T-helper 2 cell treated with Interferon-gamma antibody and Interleukin-4, amounts not matched to agents 5 μg/mL and 100 μg/mL, for 36 hours (primary cell): ENCODE results near the gene SH3GL3.
A peak's percentile ranks its signal among the peaks of the same experiment; 100 is the strongest.

Experiments used
- DNase-seq: peaks from one replicate; pipeline ENCODE4 v3.0.0; 2021; ENCODE audit warnings: low spot score
- H3K27ac Mint-ChIP-seq: one replicate; pipeline ENCODE4 v1.8.0; 2021; ENCODE audit warnings: mild to moderate bottlenecking, mixed read lengths
- H3K27me3 Mint-ChIP-seq: one replicate; pipeline ENCODE4 v1.8.0; 2021; ENCODE audit warnings: low read depth, mixed read lengths
- H3K36me3 Mint-ChIP-seq: one replicate; pipeline ENCODE4 v1.8.0; 2021; ENCODE audit warnings: low read depth, mixed read lengths
- H3K4me1 Mint-ChIP-seq: one replicate; pipeline ENCODE4 v1.8.0; 2021; ENCODE audit warnings: low read depth, mixed read lengths
- H3K4me3 Mint-ChIP-seq: one replicate; pipeline ENCODE4 v1.8.0; 2022; ENCODE audit warnings: mild to moderate bottlenecking, moderate library complexity, mixed read lengths
- H3K9me3 Mint-ChIP-seq: one replicate; pipeline ENCODE4 v1.8.0; 2021; ENCODE audit warnings: mixed read lengths

Gene SH3GL3

GRCh38 chr15:83446904-83447709 is at the start of gene SH3GL3:
Gene SH3GL3 (plus strand): TSS chr15:83447341. CDS start chr15:83447534, 193 bp downstream.
- Mint-ChIP-seq H3K27me3 (peaks cover 42% of the 10 kb centered on the region), H3K27ac (no peak within 1 kb of the TSS), H3K4me3 (peak within 1 kb of the TSS; percentile 73), H3K9me3 (peaks cover 3% of the 10 kb centered on the region), H3K36me3 (no peaks in the 10 kb centered on the region), H3K4me1 (peaks cover 9% of the 10 kb centered on the region)
- DNase-seq, result peak; percentile 73

GRCh38 chr15:83398626-83399025 is 48.5 kb upstream of the SH3GL3 start:
- Mint-ChIP-seq H3K4me3 (no peak overlapping the region), H3K27ac (no peak overlapping the region), H3K9me3 (no peaks in the 10 kb centered on the region), H3K4me1 (no peaks in the 10 kb centered on the region), H3K36me3 (no peaks in the 10 kb centered on the region), H3K27me3 (no peaks in the 10 kb centered on the region)
- no peak for DNase-seq

GRCh38 chr15:83404121-83404520 is 43.0 kb upstream of the SH3GL3 start:
- no peak overlapping the region for H3K27ac Mint-ChIP-seq
- no peaks in the 10 kb centered on the region for H3K36me3 Mint-ChIP-seq
- H3K4me1 Mint-ChIP-seq, result no peaks in the 10 kb centered on the region
- H3K4me3 Mint-ChIP-seq, result no peak overlapping the region
- H3K27me3 Mint-ChIP-seq, result peaks cover 2% of the 10 kb centered on the region
- DNase-seq, result no peak
- no peaks in the 10 kb centered on the region for H3K9me3 Mint-ChIP-seq

GRCh38 chr15:83410532-83410931 is 36.6 kb upstream of the SH3GL3 start:
- Mint-ChIP-seq H3K4me1 (no peaks in the 10 kb centered on the region), H3K27ac (no peak overlapping the region), H3K27me3 (no peaks in the 10 kb centered on the region)

GRCh38 chr15:83413054-83413719 is 34.0 kb upstream of the SH3GL3 start:
- Mint-ChIP-seq H3K36me3 (no peaks in the 10 kb centered on the region), H3K4me1 (no peaks in the 10 kb centered on the region), H3K27me3 (no peaks in the 10 kb centered on the region), H3K4me3 (no peak overlapping the region), H3K27ac (no peak overlapping the region), H3K9me3 (no peaks in the 10 kb centered on the region)
- no peak for DNase-seq

More at GRCh38 chr15:83410532-83410931, 36.6 kb upstream of the SH3GL3 start:
- DNase-seq, result no peak
- H3K4me3 Mint-ChIP-seq, result no peak overlapping the region
- no peaks in the 10 kb centered on the region for H3K9me3 Mint-ChIP-seq
- H3K36me3 Mint-ChIP-seq, result no peaks in the 10 kb centered on the region

- no peaks in the 10 kb centered on the region for H3K4me1 Mint-ChIP-seq
- H3K27ac Mint-ChIP-seq, result no peak overlapping the region
- no peaks in the 10 kb centered on the region for H3K36me3 Mint-ChIP-seq
- no peak for DNase-seq
- no peaks in the 10 kb centered on the region for H3K27me3 Mint-ChIP-seq
- H3K4me3 Mint-ChIP-seq, result no peak overlapping the region
- H3K9me3 Mint-ChIP-seq, result no peaks in the 10 kb centered on the region
Observed at GRCh38 chr15:83422081-83422480, 25.1 kb upstream of the SH3GL3 start.

- DNase-seq, result no peak
- H3K9me3 Mint-ChIP-seq, result no peaks in the 10 kb centered on the region
- no peaks in the 10 kb centered on the region for H3K27me3 Mint-ChIP-seq
- no peaks in the 10 kb centered on the region for H3K4me1 Mint-ChIP-seq
- H3K27ac Mint-ChIP-seq, result no peak overlapping the region
- no peaks in the 10 kb centered on the region for H3K36me3 Mint-ChIP-seq
- no peak overlapping the region for H3K4me3 Mint-ChIP-seq
Observed at GRCh38 chr15:83422541-83422940, 24.6 kb upstream of the SH3GL3 start.

GRCh38 chr15:83424101-83424500 is 23.0 kb upstream of the SH3GL3 start:
- H3K36me3 Mint-ChIP-seq, result no peaks in the 10 kb centered on the region
- no peaks in the 10 kb centered on the region for H3K4me1 Mint-ChIP-seq
- H3K27ac Mint-ChIP-seq, result no peak overlapping the region
- H3K4me3 Mint-ChIP-seq, result no peak overlapping the region
- no peaks in the 10 kb centered on the region for H3K27me3 Mint-ChIP-seq
- no peak for DNase-seq
- no peaks in the 10 kb centered on the region for H3K9me3 Mint-ChIP-seq

GRCh38 chr15:83430441-83430840 is 16.7 kb upstream of the SH3GL3 start:
- Mint-ChIP-seq H3K36me3 (no peaks in the 10 kb centered on the region), H3K4me3 (no peak overlapping the region), H3K4me1 (no peaks in the 10 kb centered on the region), H3K9me3 (no peaks in the 10 kb centered on the region), H3K27me3 (peaks cover 2% of the 10 kb centered on the region), H3K27ac (no peak overlapping the region)
- no peak for DNase-seq

- no peaks in the 10 kb centered on the region for H3K36me3 Mint-ChIP-seq
- H3K9me3 Mint-ChIP-seq, result no peaks in the 10 kb centered on the region
- no peak overlapping the region for H3K4me3 Mint-ChIP-seq
- no peaks in the 10 kb centered on the region for H3K4me1 Mint-ChIP-seq
- H3K27ac Mint-ChIP-seq, result no peak overlapping the region
- peaks cover 2% of the 10 kb centered on the region for H3K27me3 Mint-ChIP-seq
- DNase-seq, result no peak
Observed at GRCh38 chr15:83431521-83431920, 15.6 kb upstream of the SH3GL3 start.

- no peak overlapping the region for H3K4me3 Mint-ChIP-seq
- no peaks in the 10 kb centered on the region for H3K36me3 Mint-ChIP-seq
- H3K4me1 Mint-ChIP-seq, result no peaks in the 10 kb centered on the region
- H3K9me3 Mint-ChIP-seq, result no peaks in the 10 kb centered on the region
- no peak for DNase-seq
- peaks cover 2% of the 10 kb centered on the region for H3K27me3 Mint-ChIP-seq
- no peak overlapping the region for H3K27ac Mint-ChIP-seq
Observed at GRCh38 chr15:83435202-83435601, 11.9 kb upstream of the SH3GL3 start.

GRCh38 chr15:83435782-83436181 is 11.4 kb upstream of the SH3GL3 start:
- no peak overlapping the region for H3K27ac Mint-ChIP-seq
- no peak for DNase-seq
- no peaks in the 10 kb centered on the region for H3K4me1 Mint-ChIP-seq
- H3K4me3 Mint-ChIP-seq, result no peak overlapping the region
- H3K36me3 Mint-ChIP-seq, result no peaks in the 10 kb centered on the region
- H3K9me3 Mint-ChIP-seq, result no peaks in the 10 kb centered on the region
- H3K27me3 Mint-ChIP-seq, result peaks cover 2% of the 10 kb centered on the region

- no peak for DNase-seq
- H3K27ac Mint-ChIP-seq, result no peak overlapping the region
- no peaks in the 10 kb centered on the region for H3K36me3 Mint-ChIP-seq
- H3K4me1 Mint-ChIP-seq, result no peaks in the 10 kb centered on the region
- H3K4me3 Mint-ChIP-seq, result no peak overlapping the region
- no peaks in the 10 kb centered on the region for H3K9me3 Mint-ChIP-seq
- peaks cover 2% of the 10 kb centered on the region for H3K27me3 Mint-ChIP-seq
Observed at GRCh38 chr15:83436513-83437158, 10.5 kb upstream of the SH3GL3 start.
